HG02798 (cell line): ENCODE data around the gene HRH2.

Experiments
- ATAC-seq: cut with Tn5 transposase; IDR thresholded peaks from one replicate; pipeline ENCODE4 v1.9.1; 2021; ENCODE audit warnings: mild to moderate bottlenecking; ENCODE audit not compliant: unreplicated experiment, poor library complexity

Gene HRH2

GRCh38 chr5:175671013-175671412, 13.1 kb downstream of the HRH2 start:
- no peak for ATAC-seq

GRCh38 chr5:175672976-175673648, 15.2 kb downstream of the HRH2 start:
- no peak for ATAC-seq

- ATAC-seq = no peak
Observed at GRCh38 chr5:175674731-175675346, 17.0 kb downstream of the HRH2 start.

GRCh38 chr5:175675873-175676272, 18.0 kb downstream of the HRH2 start:
- no peak for ATAC-seq

GRCh38 chr5:175677571-175677970, 19.7 kb downstream of the HRH2 start:
- ATAC-seq = no peak

- no peak for ATAC-seq
Observed at GRCh38 chr5:175678074-175678473, 20.2 kb downstream of the HRH2 start.

- ATAC-seq = no peak
Observed at GRCh38 chr5:175679411-175679810, 21.5 kb downstream of the HRH2 start.

- ATAC-seq = no peak
Observed at GRCh38 chr5:175680020-175680419, 22.1 kb downstream of the HRH2 start.

GRCh38 chr5:175680463-175680862, 22.6 kb downstream of the HRH2 start:
- ATAC-seq = no peak

- no peak for ATAC-seq
Observed at GRCh38 chr5:175681045-175681967, 23.4 kb downstream of the HRH2 start.

- ATAC-seq = no peak
Observed at GRCh38 chr5:175681968-175682340, 24.1 kb downstream of the HRH2 start.

GRCh38 chr5:175682664-175683063, 24.8 kb downstream of the HRH2 start:
- ATAC-seq = no peak

GRCh38 chr5:175683231-175683630, 25.4 kb downstream of the HRH2 start:
- ATAC-seq = no peak

GRCh38 chr5:175683921-175684320, 26.1 kb downstream of the HRH2 start:
- ATAC-seq = no peak

- ATAC-seq = no peak
Observed at GRCh38 chr5:175684931-175685330, 27.1 kb downstream of the HRH2 start.

GRCh38 chr5:175685701-175686350, 28.0 kb downstream of the HRH2 start:
- no peak for ATAC-seq

GRCh38 chr5:175686396-175686795, 28.5 kb downstream of the HRH2 start:
- ATAC-seq = no peak

GRCh38 chr5:175686826-175687225, 29.0 kb downstream of the HRH2 start:
- ATAC-seq = no peak

- no peak for ATAC-seq
Observed at GRCh38 chr5:175687231-175687701, 29.4 kb downstream of the HRH2 start.

- no peak for ATAC-seq
Observed at GRCh38 chr5:175688352-175689146, 30.7 kb downstream of the HRH2 start.
